NCI-H2171 (cell line): ENCODE results near the gene RWDD4.

Experiments used
- DNase-seq: peaks from one replicate; lab custom pipeline; 2025; lab: John Stamatoyannopoulos, UW

The RWDD4 gene

GRCh38 chr4:183600189-183600685 is 58.7 kb downstream of the RWDD4 start:
- DNase-seq = no peak

GRCh38 chr4:183599690-183600089 is 59.3 kb downstream of the RWDD4 start:
- no peak for DNase-seq

GRCh38 chr4:183599284-183599683 is 59.7 kb downstream of the RWDD4 start:
- DNase-seq = no peak

- DNase-seq = no peak
Measured at GRCh38 chr4:183596067-183596757, 62.8 kb downstream of the RWDD4 start.

- no peak for DNase-seq
Measured at GRCh38 chr4:183594823-183595222, 64.2 kb downstream of the RWDD4 start.

GRCh38 chr4:183591301-183591700 is 67.7 kb downstream of the RWDD4 start:
- no peak for DNase-seq
